ENCODE data around the gene P2RX2.

GRCh38 chr12:132665794-132666193 is 47.2 kb downstream of the P2RX2 start:
- TF ChIP-seq, protein P1, sequence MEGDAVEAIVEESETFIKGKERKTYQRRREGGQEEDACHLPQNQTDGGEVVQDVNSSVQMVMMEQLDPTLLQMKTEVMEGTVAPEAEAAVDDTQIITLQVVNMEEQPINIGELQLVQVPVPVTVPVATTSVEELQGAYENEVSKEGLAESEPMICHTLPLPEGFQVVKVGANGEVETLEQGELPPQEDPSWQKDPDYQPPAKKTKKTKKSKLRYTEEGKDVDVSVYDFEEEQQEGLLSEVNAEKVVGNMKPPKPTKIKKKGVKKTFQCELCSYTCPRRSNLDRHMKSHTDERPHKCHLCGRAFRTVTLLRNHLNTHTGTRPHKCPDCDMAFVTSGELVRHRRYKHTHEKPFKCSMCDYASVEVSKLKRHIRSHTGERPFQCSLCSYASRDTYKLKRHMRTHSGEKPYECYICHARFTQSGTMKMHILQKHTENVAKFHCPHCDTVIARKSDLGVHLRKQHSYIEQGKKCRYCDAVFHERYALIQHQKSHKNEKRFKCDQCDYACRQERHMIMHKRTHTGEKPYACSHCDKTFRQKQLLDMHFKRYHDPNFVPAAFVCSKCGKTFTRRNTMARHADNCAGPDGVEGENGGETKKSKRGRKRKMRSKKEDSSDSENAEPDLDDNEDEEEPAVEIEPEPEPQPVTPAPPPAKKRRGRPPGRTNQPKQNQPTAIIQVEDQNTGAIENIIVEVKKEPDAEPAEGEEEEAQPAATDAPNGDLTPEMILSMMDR (IDR thresholded peaks at IDR 0.05; ENCODE audit: insufficient read depth, low read depth, low read length), result no peak
- TF ChIP-seq EZH2 (IDR thresholded peaks at IDR 0.05; ENCODE audit: insufficient read depth, low read length), result no peak

All from astrocyte (in vitro differentiated cells and primary cell).